ENCODE measurements around the gene ULK2. TPM values are rescaled to one million over a fixed set of nuclear protein-coding genes. Genes with fewer than 3 reads are reported as not detected.

Gene ULK2
- total RNA-seq, 1 experiment from 2014 or later: 12.7 TPM

GRCh38 chr17:19766421-19767270, 101.1 kb downstream of the ULK2 start:
- ATAC-seq: peak; percentile 96
- no peak for TF ChIP-seq CBX3 (IDR thresholded peaks at IDR 0.05; ENCODE audit: low read depth)
- no peak for TF ChIP-seq ELF1 (IDR thresholded peaks at IDR 0.05; ENCODE audit: borderline replicate concordance, low read depth)
- TF ChIP-seq REST (IDR thresholded peaks at IDR 0.05; ENCODE audit: low read depth): no peak
- peak; percentile 94 to 99 (median 99) for TF ChIP-seq CTCF (IDR thresholded peaks at IDR 0.05 in 2 of 3, conservative IDR thresholded peaks at IDR 0.05 in 1 of 3; ENCODE audit: borderline replicate concordance in 1 of 3, insufficient read depth in 1 of 3, low read depth in 2 of 3, low read length in 2 of 3)
- TF ChIP-seq RAD21 (IDR thresholded peaks at IDR 0.05; ENCODE audit: low read depth): peak; percentile 99
- no peak for TF ChIP-seq EGR1 (IDR thresholded peaks at IDR 0.05; ENCODE audit: low read depth)
- TF ChIP-seq POLR2A (IDR thresholded peaks at IDR 0.05; ENCODE audit: borderline replicate concordance, extremely low read depth, insufficient read depth, insufficient read length): no peak
- TF ChIP-seq TCF7L2 (IDR thresholded peaks at IDR 0.05; ENCODE audit: borderline replicate concordance, extremely low read depth, insufficient read depth, insufficient read length): no peak
- no peak for TF ChIP-seq SIN3A (IDR thresholded peaks at IDR 0.05; ENCODE audit: low read depth)
- TF ChIP-seq SRF (IDR thresholded peaks at IDR 0.05; ENCODE audit: low read depth): no peak
- TF ChIP-seq ZFX (IDR thresholded peaks at IDR 0.05): no peak
- no peaks in the 10 kb centered on the region for H3K9me2 ChIP-seq (ENCODE audit: insufficient read depth)
- H3K27me3 ChIP-seq (ENCODE audit: insufficient read depth, low read length): no peaks in the 10 kb centered on the region
- peak; percentile 41 for DNase-seq (ENCODE audit: low read depth, low spot score)
- intact Hi-C loops (cut with micrococcal nuclease): loop anchor here (1.0 to 5.0 kb wide), 4 partner anchors 253 to 403 kb away; no protein-coding TSS in a partner anchor
- H3K4me2 ChIP-seq (ENCODE audit: low read length): no peak overlapping the region
- no peak overlapping the region for H3K4me3 ChIP-seq (replicated peaks in 1 of 2; ENCODE audit: low read depth in 1 of 2, low read length in 2 of 2)
- peaks cover 0 to 10% of the 10 kb centered on the region in 2 experiments; a peak in 1 of 4 replicates for H3K4me1 ChIP-seq (ENCODE audit: control insufficient read depth in 1 of 2, insufficient read depth in 2 of 2, low read length in 2 of 2)
- CTCF ChIA-PET: interaction anchor here (0.5 to 3.6 kb wide), 15 partner anchors 8 to 404 kb away, joined by 3 to 30 read pairs (median 5); partner anchors contain the start of genes ALDH3A2, B9D1 and MAPK7
- POLR2A ChIA-PET: interaction anchor here (1.0 kb wide), 1 partner anchor 389 kb away, joined by 4 read pairs; the partner anchor contains the start of gene MAPK7
- no peaks in the 10 kb centered on the region for H4K20me1 ChIP-seq (ENCODE audit: insufficient read depth)
- no TSS peak for BruUV-seq (replicated peaks)
- H3K79me2 ChIP-seq (ENCODE audit: insufficient read depth, low read length): no peaks in the 10 kb centered on the region
- H3K9ac ChIP-seq (ENCODE audit: low read length): no peak overlapping the region
- no peak overlapping the region for H3K27ac ChIP-seq (ENCODE audit: low read depth, low read length)
- H2AFZ ChIP-seq (ENCODE audit: low read depth, low read length, poor library complexity, severe bottlenecking): no peak overlapping the region
- H3K9me3 ChIP-seq (ENCODE audit: control insufficient read depth in 1 of 2, insufficient read depth in 1 of 2, low read depth in 1 of 2, low read length in 2 of 2): no peaks in the 10 kb centered on the region
- H3K36me3 ChIP-seq (ENCODE audit: control insufficient read depth in 1 of 2, insufficient read depth in 2 of 2, low read length in 2 of 2): no peaks in the 10 kb centered on the region
- RAD21 ChIA-PET (ENCODE audit: low non-redundant PET in 1 of 2, low total read pairs in 2 of 2, uncharacterized antibody in 2 of 2, unreplicated experiment in 2 of 2): interaction anchor here (0.6 to 1.3 kb wide), 3 partner anchors 17 to 404 kb away, joined by 3 to 4 read pairs (median 3); partner anchors contain the start of genes ALDH3A2 (in 1 of the 2) and B9D1 (in 1 of the 2)
